SK-N-MC (cell line): ENCODE data around the gene HOXD12.

Experiments used
- EZH2 ChIP-seq: fragments of 200-600 bp; sonication (generic); IDR thresholded peaks from one replicate; pipeline ENCODE4 v1.6.1; 2017; ENCODE audit warnings: antibody characterized with exemption
- FOXP2 ChIP-seq: optimal IDR thresholded peaks from 2 replicates; pipeline ENCODE3; 2011; ENCODE audit warnings: mild to moderate bottlenecking, moderate library complexity; ENCODE audit not compliant: insufficient read depth; ENCODE audit errors: extremely low read length, control extremely low read depth
- POLR2AphosphoS5 ChIP-seq: IDR thresholded peaks from 2 replicates; pipeline ENCODE4 v1.6.1; 2012; ENCODE audit warnings: mild to moderate bottlenecking, low read depth, low read length, borderline replicate concordance

- TF ChIP-seq EZH2 (no peak), FOXP2 (no peak), POLR2AphosphoS5 (no peak)
Measured at GRCh38 chr2:176081376-176081836, 18.2 kb upstream of the HOXD12 start.
